IMR-90 (cell line): Measurements from ENCODE around the gene COL25A1. TPM values are rescaled to one million over a fixed set of nuclear protein-coding genes. Genes with fewer than 3 reads are reported as not detected.

Experiments
- ATAC-seq: fragments of 200-7000 bp; cut with Tn5 transposase; 2 replicates; pipeline ENCODE4 v1.9.1; 2020; ENCODE audit warnings: low read depth, mild to moderate bottlenecking, moderate library complexity
- BruUV-seq: library from RNA; stranded (reverse); fragments of 400-500 nt; replicated peaks from 2 replicates; lab custom pipeline; 2021; lab: Mats Ljungman, UMichigan
- CTCF ChIA-PET: fragments of 300-600 bp; formaldehyde crosslinking; extraction: SDS; loops from one replicate; lab custom pipeline; 2021; ENCODE audit warnings: antibody characterized with exemption; lab: Yijun Ruan, JAX
- POLR2A ChIA-PET: fragments of 300-600 bp; sonication (Branson Sonifier 250); formaldehyde crosslinking; loops from one replicate; lab custom pipeline; 2022; ENCODE audit warnings: antibody characterized with exemption; ENCODE audit not compliant: unreplicated experiment; lab: Charles Lee
- DNase-seq: peaks from one replicate; pipeline ENCODE4 v3.0.0; 2013
- H2AFZ ChIP-seq: replicated peaks from 2 replicates; pipeline ENCODE3; 2013; ENCODE audit warnings: low read length, mild to moderate bottlenecking; ENCODE audit not compliant: poor library complexity
- H2AK5ac ChIP-seq: 2 replicates; pipeline ENCODE4 v1.6.1; 2013; ENCODE audit warnings: low read depth, low read length, inconsistent platforms
- H2AK9ac ChIP-seq: replicated peaks from 2 replicates; pipeline ENCODE3; 2013; ENCODE audit warnings: mild to moderate bottlenecking, low read depth, low read length, moderate library complexity; ENCODE audit not compliant: poor library complexity
- H2BK120ac ChIP-seq: 2 replicates; pipeline ENCODE4 v1.6.1; 2013; ENCODE audit warnings: low read depth, low read length, inconsistent platforms
- H2BK15ac ChIP-seq: 3 replicates; pipeline ENCODE4 v1.6.1; 2013; ENCODE audit warnings: low read depth, low read length, inconsistent platforms
- H2BK20ac ChIP-seq: 2 replicates; pipeline ENCODE4 v1.6.1; 2013; ENCODE audit warnings: low read depth, mild to moderate bottlenecking, inconsistent platforms, low read length, moderate library complexity
- H2BK5ac ChIP-seq: 2 replicates; pipeline ENCODE4 v1.6.1; 2013; ENCODE audit warnings: mild to moderate bottlenecking, low read depth, low read length, inconsistent platforms; ENCODE audit not compliant: poor library complexity, severe bottlenecking
- H3K14ac ChIP-seq: replicated peaks from 2 replicates; pipeline ENCODE4 v1.6.1; 2013; ENCODE audit warnings: low read depth, low read length, inconsistent platforms
- H3K18ac ChIP-seq: 2 replicates; pipeline ENCODE4 v1.6.1; 2013; ENCODE audit warnings: low read depth, low read length, control low read depth
- H3K23ac ChIP-seq: 2 replicates; pipeline ENCODE4 v1.6.1; 2013; ENCODE audit warnings: low read depth, low read length, inconsistent platforms
- H3K27ac ChIP-seq: 2 replicates; pipeline ENCODE4 v1.5.1; 2013; ENCODE audit warnings: mild to moderate bottlenecking, control low read depth, low read length; ENCODE audit not compliant: insufficient read depth
- H3K27me3 ChIP-seq: 2 replicates; pipeline ENCODE4 v1.6.1; 2013; ENCODE audit warnings: low read length; ENCODE audit not compliant: control insufficient read depth, insufficient read depth
- H3K36me3 ChIP-seq: 2 replicates; pipeline ENCODE4 v1.6.1; 2013; ENCODE audit warnings: low read length, mixed read lengths; ENCODE audit not compliant: control insufficient read depth, insufficient read depth
- H3K4ac ChIP-seq: 2 replicates; pipeline ENCODE4 v1.6.1; 2013; ENCODE audit warnings: low read depth, low read length, inconsistent platforms
- H3K4me1 ChIP-seq: 2 replicates; pipeline ENCODE4 v1.6.1; 2013; ENCODE audit warnings: low read length, mixed read lengths; ENCODE audit not compliant: control insufficient read depth, insufficient read depth
- H3K4me2 ChIP-seq: 2 replicates; pipeline ENCODE4 v1.6.1; 2013; ENCODE audit warnings: low read depth, mild to moderate bottlenecking, control low read depth, low read length, moderate library complexity
- H3K4me3 ChIP-seq: 2 replicates; pipeline ENCODE4 v1.5.1; 2013; ENCODE audit warnings: low read depth, mild to moderate bottlenecking, control low read depth, low read length, moderate library complexity; ENCODE audit not compliant: insufficient read depth
- H3K56ac ChIP-seq: 2 replicates; pipeline ENCODE4 v1.6.1; 2013; ENCODE audit warnings: low read length, inconsistent platforms; ENCODE audit not compliant: insufficient read depth; ENCODE audit errors: extremely low read depth
- H3K79me1 ChIP-seq, 2 experiments: 2 replicates each; pipeline ENCODE4 v1.6.1; 2013; ENCODE audit warnings: low read length in 2 of 2, inconsistent platforms in 1 of 2, low read depth in 1 of 2
- H3K9ac ChIP-seq: 2 replicates; pipeline ENCODE4 v1.6.1; 2013; ENCODE audit warnings: low read depth, low read length, control low read depth
- H3K9me1 ChIP-seq: 2 replicates; pipeline ENCODE4 v1.6.1; 2013; ENCODE audit warnings: low read length, inconsistent platforms; ENCODE audit not compliant: insufficient read depth
- H3K9me3 ChIP-seq: 2 replicates; pipeline ENCODE4 v1.6.1; 2013; ENCODE audit warnings: low read length; ENCODE audit not compliant: control insufficient read depth, insufficient read depth
- H4K20me1 ChIP-seq: 2 replicates; pipeline ENCODE4 v1.6.1; 2013; ENCODE audit warnings: low read length, inconsistent platforms; ENCODE audit not compliant: insufficient read depth
- H4K5ac ChIP-seq: 2 replicates; pipeline ENCODE4 v1.6.1; 2013; ENCODE audit warnings: mild to moderate bottlenecking, low read depth, low read length, control low read depth
- H4K8ac ChIP-seq, 2 experiments: 2 replicates each; pipeline ENCODE4 v1.6.1; 2013; ENCODE audit warnings: low read depth in 2 of 2, low read length in 2 of 2, control low read depth in 1 of 2, inconsistent platforms in 1 of 2
- H4K91ac ChIP-seq: 2 replicates; pipeline ENCODE4 v1.6.1; 2013; ENCODE audit warnings: low read depth, low read length, inconsistent platforms; ENCODE audit not compliant: insufficient read depth
- CHD1 ChIP-seq: IDR thresholded peaks from 2 replicates; pipeline ENCODE4 v1.6.1; 2012; ENCODE audit warnings: low read depth, low read length, improper control_type of control experiment
- MAZ ChIP-seq: IDR thresholded peaks from 2 replicates; pipeline ENCODE4 v1.6.1; 2012; ENCODE audit warnings: low read depth, mild to moderate bottlenecking, low read length, improper control_type of control experiment, moderate library complexity, borderline replicate concordance
- NFE2L2 ChIP-seq: fragments of 150-350 bp; IDR thresholded peaks from 2 replicates; pipeline ENCODE4 v1.6.1; 2016; ENCODE audit warnings: low read depth, mild to moderate bottlenecking, low read length
- RAD21 ChIP-seq: IDR thresholded peaks from 2 replicates; pipeline ENCODE4 v1.6.1; 2012; ENCODE audit warnings: low read length, improper control_type of control experiment
- RFX5 ChIP-seq: IDR thresholded peaks from 2 replicates; pipeline ENCODE4 v1.8.0; 2012; ENCODE audit warnings: low read depth, mild to moderate bottlenecking, low read length, moderate library complexity
- dilution Hi-C: fragments of 300-500 bp; cut with HindIII; formaldehyde crosslinking; loops from one replicate; pipeline ENCODE4 v1.14.3; 2018; ENCODE audit warnings: low sequenced_read_pairs; ENCODE audit not compliant: unreplicated experiment
- in situ Hi-C: fragments of 300-500 bp; cut with MboI; formaldehyde crosslinking; loops from 3 replicates; pipeline ENCODE4 v1.14.3; 2019; ENCODE audit warnings: low sequenced_read_pairs, inconsistent platforms, mixed read lengths
- intact Hi-C: fragments of 100-400 bp; cut with micrococcal nuclease; formaldehyde crosslinking; loops from 2 replicates; pipeline ENCODE4 v1.10.0; 2022
- polyA plus RNA-seq, 3 experiments: library from polyadenylated mRNA; depleted of rRNA; stranded (reverse); fragments of >200 nt; gene quantifications; 2 replicates each; pipeline ENCODE4 v1.2.3, GENCODE V29; 2012; ENCODE audit warnings: low replicate concordance in 1 of 3
- total RNA-seq: library from RNA; depleted of rRNA; stranded (reverse); fragments of >200 nt; gene quantifications from 2 replicates; pipeline ENCODE4 v1.2.3, GENCODE V29; 2012

Gene COL25A1
- total and polyA plus RNA-seq, 2 of the 4 experiments (the other 2 are of a cell fraction): under 0.01 to 0.05 TPM

DNA sequence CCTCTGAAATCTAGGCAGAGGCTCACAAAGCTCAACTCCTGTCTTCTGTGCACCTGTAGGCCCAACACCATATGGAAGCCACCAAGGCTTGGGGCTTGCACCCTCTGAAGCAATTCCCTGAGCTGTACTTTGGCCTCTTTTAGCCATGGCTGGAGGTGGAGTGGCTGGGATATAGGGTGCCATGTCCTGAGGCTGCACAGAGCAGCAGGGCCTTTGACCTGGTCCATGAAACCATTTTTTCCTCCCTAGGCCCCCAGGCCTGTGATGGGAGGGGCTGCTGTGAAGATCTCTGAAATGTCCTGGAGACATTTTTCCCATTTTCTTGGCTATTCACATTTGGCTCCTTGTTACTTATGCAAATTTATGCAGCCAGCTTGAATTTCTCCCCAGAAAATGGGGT, 20.9 kb upstream of the COL25A1 start:
- intact Hi-C loops (no loop called here), dilution Hi-C loops (no loop called here), in situ Hi-C loops (no loop called here)
- Histone ChIP-seq H3K27me3 (no peaks in the 10 kb centered on the region), H4K8ac (no peak overlapping the region), H2AFZ (no peak overlapping the region), H3K14ac (no peak overlapping the region), H4K20me1 (no peaks in the 10 kb centered on the region), H3K27ac (no peak overlapping the region), H2BK15ac (no peak overlapping the region), H2BK5ac (no peak overlapping the region), H3K23ac (no peak overlapping the region), H3K79me1 (no peaks in the 10 kb centered on the region), H3K4ac (no peak overlapping the region), H4K5ac (no peak overlapping the region), H4K91ac (no peak overlapping the region), H2AK9ac (no peak overlapping the region), H3K4me2 (no peak overlapping the region), H2AK5ac (no peak overlapping the region), H3K4me1 (no peaks in the 10 kb centered on the region), H3K9me3 (0 out of 2 replicates have a peak, but pooled peaks cover 3% of the 10 kb centered on the region), H3K18ac (no peak overlapping the region), H3K9me1 (no peaks in the 10 kb centered on the region), H3K9ac (no peak overlapping the region), H2BK120ac (no peak overlapping the region), H3K4me3 (no peak overlapping the region), H2BK20ac (no peak overlapping the region), H3K36me3 (no peaks in the 10 kb centered on the region), H3K56ac (no peak overlapping the region)
- ATAC-seq (no peak), DNase-seq (no peak)
- CTCF ChIA-PET: no interaction called here
- POLR2A ChIA-PET: no interaction called here
- TF ChIP-seq RFX5: no peak
- TF ChIP-seq CHD1: no peak
- TF ChIP-seq RAD21: no peak
- no peak for TF ChIP-seq MAZ
- no peak for TF ChIP-seq NFE2L2
- BruUV-seq: no TSS peak
